HG03575 (cell line): ENCODE measurements around the gene CYREN.
"Not testable (repeated sequence)": the region's sequence is repeated elsewhere in the genome, so short reads cannot be mapped to it uniquely, and the experiment has no call there.

ENCODE experiments used
- ATAC-seq: cut with Tn5 transposase; IDR thresholded peaks from one replicate; pipeline ENCODE4 v1.9.1; 2021; ENCODE audit not compliant: unreplicated experiment, insufficient number of reproducible peaks, low FRiP score; ENCODE audit errors: extremely low read depth

Gene CYREN

GRCh38 chr7:135143885-135144668 is 26.4 kb downstream of the CYREN start:
- no peak for ATAC-seq

DNA sequence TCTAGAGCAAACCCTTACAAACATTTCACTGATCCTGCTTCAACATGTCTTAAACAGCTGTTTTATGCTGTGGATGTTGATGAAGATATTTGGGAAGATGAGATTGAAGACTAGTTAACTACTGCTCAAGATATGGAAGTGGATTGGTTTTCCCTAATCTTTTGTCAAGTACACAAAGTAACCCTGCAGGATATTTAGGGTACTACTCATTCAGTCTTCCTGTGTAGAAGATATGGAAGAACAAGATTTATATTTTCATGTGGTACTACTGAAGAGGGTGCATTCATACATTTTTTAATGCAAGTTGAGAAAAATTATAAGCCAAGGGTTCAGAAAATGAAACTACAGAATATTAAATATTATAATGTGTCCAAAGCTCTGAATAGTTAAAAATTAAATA is 40.9 kb downstream of the CYREN start:
- no peak for ATAC-seq

DNA sequence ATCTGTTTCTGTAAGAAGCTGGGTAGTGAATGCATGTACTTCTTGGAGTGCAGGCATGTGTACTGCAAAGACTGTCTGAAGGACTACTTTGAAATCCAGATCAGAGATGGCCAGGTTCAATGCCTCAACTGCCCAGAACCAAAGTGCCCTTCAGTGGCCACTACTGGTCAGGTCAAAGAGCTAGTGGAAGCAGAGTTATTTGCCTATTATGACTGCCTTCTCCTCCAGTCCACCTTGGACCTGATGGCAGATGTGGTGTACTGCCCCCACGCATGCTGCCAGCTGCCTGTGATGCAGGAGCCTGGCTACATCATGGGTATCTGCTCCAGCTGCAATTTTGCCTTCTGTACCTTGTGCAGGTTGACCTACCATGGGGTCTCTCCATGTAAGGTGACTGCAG is 41.6 kb downstream of the CYREN start:
- ATAC-seq: no peak

GRCh38 chr7:135124631-135125030 is 45.9 kb downstream of the CYREN start:
- not testable (repeated sequence) for ATAC-seq

DNA sequence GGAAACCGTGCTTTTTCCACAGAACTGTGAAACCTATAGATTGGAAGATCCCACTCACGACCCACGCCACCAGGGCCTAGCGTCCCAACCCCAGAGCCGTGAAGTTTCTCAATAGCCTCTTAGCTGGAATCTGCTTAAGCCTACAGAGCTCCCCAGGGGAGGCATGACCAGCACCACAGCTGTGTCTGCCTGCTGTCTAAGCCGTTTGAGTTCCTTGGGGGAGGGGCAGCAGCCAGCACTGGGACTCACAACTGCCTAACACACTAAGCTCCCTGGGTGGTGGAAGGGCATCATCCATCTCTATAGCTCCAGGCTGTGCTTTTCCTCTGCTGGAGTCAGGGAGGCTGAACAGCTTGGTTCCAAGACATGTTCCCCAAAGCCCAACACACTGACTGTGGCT is 48.6 kb downstream of the CYREN start:
- no peak for ATAC-seq

DNA sequence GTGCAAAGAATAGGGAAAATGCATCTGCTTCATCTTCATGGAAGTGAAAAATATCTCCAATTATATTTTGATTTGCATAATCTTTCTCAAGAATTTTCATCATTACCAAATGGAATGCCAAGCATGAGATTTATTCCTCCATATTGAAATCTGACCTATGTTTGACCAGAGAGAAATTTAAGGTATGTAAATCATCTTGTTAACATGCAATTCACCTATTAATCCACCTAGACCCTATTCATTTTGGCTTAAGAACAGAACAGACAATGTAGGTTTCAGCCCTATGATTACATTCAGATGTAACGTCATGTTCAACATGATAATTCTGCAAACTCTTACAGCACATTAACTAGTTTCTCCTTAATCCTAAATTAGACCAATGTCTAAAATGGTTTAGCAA is 53.4 kb downstream of the CYREN start:
- no peak for ATAC-seq
